ENCODE measurements around the gene ASB16. TPM values are rescaled to one million over a fixed set of nuclear protein-coding genes. Genes with fewer than 3 reads are reported as not detected.
"Not testable (repeated sequence)": the region's sequence is repeated elsewhere in the genome, so short reads cannot be mapped to it uniquely, and the experiment has no call there.

Gene ASB16
- total RNA-seq, 1 experiment from 2014 or later: not detected

- H3K4me1 Mint-ChIP-seq (ENCODE audit: insufficient read depth, unreplicated experiment): peaks cover 21% of the 10 kb centered on the region
- H3K27ac Mint-ChIP-seq (ENCODE audit: low read depth, unreplicated experiment): no peak overlapping the region
- H3K9me3 Mint-ChIP-seq (ENCODE audit: unreplicated experiment): no peaks in the 10 kb centered on the region
- no peak for DNase-seq (ENCODE audit: unreplicated experiment)
- intact Hi-C loops (cut with micrococcal nuclease): no loop called here
- no peaks in the 10 kb centered on the region for H3K36me3 Mint-ChIP-seq (ENCODE audit: insufficient read depth, unreplicated experiment)
- ChIA-PET CTCF (interaction anchor here (0.5 to 0.6 kb wide), 2 partner anchors 49 to 1249 kb away, joined by 4 read pairs; no protein-coding TSS in a partner anchor), POLR2A (interaction anchor here (0.5 to 3.2 kb wide), 2 partner anchors 11 to 69 kb away, joined by 3 to 24 read pairs; partner anchors contain the start of genes HDAC5 and LSM12)
- H3K4me3 Mint-ChIP-seq (ENCODE audit: unreplicated experiment): no peak overlapping the region
- TF ChIP-seq, protein P1, sequence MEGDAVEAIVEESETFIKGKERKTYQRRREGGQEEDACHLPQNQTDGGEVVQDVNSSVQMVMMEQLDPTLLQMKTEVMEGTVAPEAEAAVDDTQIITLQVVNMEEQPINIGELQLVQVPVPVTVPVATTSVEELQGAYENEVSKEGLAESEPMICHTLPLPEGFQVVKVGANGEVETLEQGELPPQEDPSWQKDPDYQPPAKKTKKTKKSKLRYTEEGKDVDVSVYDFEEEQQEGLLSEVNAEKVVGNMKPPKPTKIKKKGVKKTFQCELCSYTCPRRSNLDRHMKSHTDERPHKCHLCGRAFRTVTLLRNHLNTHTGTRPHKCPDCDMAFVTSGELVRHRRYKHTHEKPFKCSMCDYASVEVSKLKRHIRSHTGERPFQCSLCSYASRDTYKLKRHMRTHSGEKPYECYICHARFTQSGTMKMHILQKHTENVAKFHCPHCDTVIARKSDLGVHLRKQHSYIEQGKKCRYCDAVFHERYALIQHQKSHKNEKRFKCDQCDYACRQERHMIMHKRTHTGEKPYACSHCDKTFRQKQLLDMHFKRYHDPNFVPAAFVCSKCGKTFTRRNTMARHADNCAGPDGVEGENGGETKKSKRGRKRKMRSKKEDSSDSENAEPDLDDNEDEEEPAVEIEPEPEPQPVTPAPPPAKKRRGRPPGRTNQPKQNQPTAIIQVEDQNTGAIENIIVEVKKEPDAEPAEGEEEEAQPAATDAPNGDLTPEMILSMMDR (IDR thresholded peaks at IDR 0.05; ENCODE audit: unreplicated experiment): no peak
- BruUV-seq (replicated peaks): no TSS peak
- H3K27me3 Mint-ChIP-seq (ENCODE audit: insufficient read depth, unreplicated experiment): no peaks in the 10 kb centered on the region
Measured at GRCh38 chr17:44134752-44135568, 35.5 kb upstream of the ASB16 start.

GRCh38 chr17:44137891-44138709 is 32.4 kb upstream of the ASB16 start:
- peak overlapping the region; percentile 61 for H3K4me3 Mint-ChIP-seq (ENCODE audit: unreplicated experiment)
- no peaks in the 10 kb centered on the region for H3K9me3 Mint-ChIP-seq (ENCODE audit: unreplicated experiment)
- H3K36me3 Mint-ChIP-seq (ENCODE audit: insufficient read depth, unreplicated experiment): no peaks in the 10 kb centered on the region
- ChIA-PET POLR2A (interaction anchor here (0.6 to 3.2 kb wide), 26 partner anchors 7 to 1021 kb away, joined by 3 to 66 read pairs (median 5); partner anchors contain the start of genes ATXN7L3, G6PC3, GRN and HDAC5), CTCF (interaction anchor here (0.6 to 1.5 kb wide), 5 partner anchors 14 to 194 kb away, joined by 3 read pairs; no protein-coding TSS in a partner anchor)
- TF ChIP-seq, protein P1 (IDR thresholded peaks at IDR 0.05; ENCODE audit: unreplicated experiment): no peak
- intact Hi-C loops (cut with micrococcal nuclease): no loop called here
- H3K27ac Mint-ChIP-seq (ENCODE audit: low read depth, unreplicated experiment): peak overlapping the region; percentile 87
- DNase-seq (ENCODE audit: unreplicated experiment): peak; percentile 97
- no TSS peak for BruUV-seq (replicated peaks)
- peaks cover 13% of the 10 kb centered on the region for H3K4me1 Mint-ChIP-seq (ENCODE audit: insufficient read depth, unreplicated experiment)
- H3K27me3 Mint-ChIP-seq (ENCODE audit: insufficient read depth, unreplicated experiment): no peaks in the 10 kb centered on the region

DNA sequence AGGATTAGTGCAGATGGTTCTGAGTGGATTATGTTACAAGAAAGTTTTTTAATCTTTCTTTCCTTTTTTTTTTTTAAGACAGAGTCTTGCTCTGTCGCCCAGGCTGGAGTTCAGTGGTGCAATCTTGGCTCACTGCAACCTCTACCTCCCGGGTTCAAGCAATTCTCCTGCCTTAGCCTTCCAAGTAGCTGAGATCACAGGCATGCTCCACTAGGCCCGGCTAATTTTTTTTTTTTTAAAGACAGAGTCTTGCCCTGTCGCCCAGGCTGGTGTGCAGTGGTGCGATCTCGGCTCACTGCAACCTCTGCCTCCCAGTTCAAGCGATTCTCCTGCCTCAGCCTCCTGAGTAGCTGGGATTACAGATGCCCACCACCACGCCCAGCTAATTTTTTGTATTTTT is 26.6 kb upstream of the ASB16 start:
- not testable (repeated sequence) for DNase-seq (ENCODE audit: unreplicated experiment)
- POLR2A ChIA-PET: interaction anchor here (0.8 to 7.6 kb wide), 3 partner anchors 9 to 43 kb away, joined by 3 to 41 read pairs (median 8); partner anchors contain the start of genes HDAC5 and TMUB2

GRCh38 chr17:44144966-44145739 is 25.4 kb upstream of the ASB16 start:
- Mint-ChIP-seq H3K4me1 (ENCODE audit: insufficient read depth, unreplicated experiment) (peaks cover 18% of the 10 kb centered on the region), H3K27ac (ENCODE audit: low read depth, unreplicated experiment) (peak overlapping the region; percentile 84), H3K4me3 (ENCODE audit: unreplicated experiment) (peak overlapping the region; percentile 3), H3K9me3 (ENCODE audit: unreplicated experiment) (no peaks in the 10 kb centered on the region), H3K27me3 (ENCODE audit: insufficient read depth, unreplicated experiment) (no peaks in the 10 kb centered on the region), H3K36me3 (ENCODE audit: insufficient read depth, unreplicated experiment) (peaks cover 20% of the 10 kb centered on the region)
- intact Hi-C loops (cut with micrococcal nuclease): no loop called here
- BruUV-seq (replicated peaks): TSS peak; percentile 4
- DNase-seq (ENCODE audit: unreplicated experiment): peak; percentile 75
- ChIA-PET POLR2A (interaction anchor here (0.7 to 7.6 kb wide), 17 partner anchors 8 to 720 kb away, joined by 3 to 41 read pairs (median 5); partner anchors contain the start of genes G6PC3, HDAC5, LSM12 and TMUB2), CTCF (interaction anchor here (0.7 to 3.4 kb wide), 7 partner anchors 10 to 1240 kb away, joined by 3 to 15 read pairs (median 3); partner anchors contain the start of gene HDAC5)
- TF ChIP-seq, protein P1 (IDR thresholded peaks at IDR 0.05; ENCODE audit: unreplicated experiment): no peak

More for the DNA sequence above, 26.6 kb upstream of the ASB16 start:
- CTCF ChIA-PET: interaction anchor here (0.6 to 3.4 kb wide), 3 partner anchors 19 to 59 kb away, joined by 3 to 15 read pairs (median 3); no protein-coding TSS in a partner anchor
- peaks cover 11% of the 10 kb centered on the region for H3K36me3 Mint-ChIP-seq (ENCODE audit: insufficient read depth, unreplicated experiment)
- H3K27ac Mint-ChIP-seq (ENCODE audit: low read depth, unreplicated experiment); H3K27me3 Mint-ChIP-seq (ENCODE audit: insufficient read depth, unreplicated experiment); H3K9me3 Mint-ChIP-seq (ENCODE audit: unreplicated experiment); intact Hi-C loops (cut with micrococcal nuclease); BruUV-seq (replicated peaks); H3K4me3 Mint-ChIP-seq (ENCODE audit: unreplicated experiment): not testable (repeated sequence)
- H3K4me1 Mint-ChIP-seq (ENCODE audit: insufficient read depth, unreplicated experiment): peaks cover 14% of the 10 kb centered on the region

Data from MCF 10A (cell line).